Sigmoid colon (tissue), 3 donors: Measurements from ENCODE around the gene FRMD8.
A peak's percentile ranks its signal among the peaks of the same experiment; 100 is the strongest.

ENCODE experiments used
- POLR2A ChIP-seq, 2 donors: fragments of 450-650 bp; IDR thresholded peaks; one replicate each; pipeline ENCODE4 v1.6.1; 2016; ENCODE audit warnings: antibody characterized with exemption in 2 of 2, mild to moderate bottlenecking in 2 of 2, moderate library complexity in 2 of 2
- TF ChIP-seq, protein P1 (sequence below), 4 experiments: fragments of 450-650 bp in 3 of 4; fragments of 200-600 bp in 1 of 4; IDR thresholded peaks; one replicate each; pipeline ENCODE4 v1.5.1; 2016 to 2019; ENCODE audit warnings: antibody characterized with exemption in 4 of 4, mild to moderate bottlenecking in 3 of 4, moderate library complexity in 2 of 4

DNA sequence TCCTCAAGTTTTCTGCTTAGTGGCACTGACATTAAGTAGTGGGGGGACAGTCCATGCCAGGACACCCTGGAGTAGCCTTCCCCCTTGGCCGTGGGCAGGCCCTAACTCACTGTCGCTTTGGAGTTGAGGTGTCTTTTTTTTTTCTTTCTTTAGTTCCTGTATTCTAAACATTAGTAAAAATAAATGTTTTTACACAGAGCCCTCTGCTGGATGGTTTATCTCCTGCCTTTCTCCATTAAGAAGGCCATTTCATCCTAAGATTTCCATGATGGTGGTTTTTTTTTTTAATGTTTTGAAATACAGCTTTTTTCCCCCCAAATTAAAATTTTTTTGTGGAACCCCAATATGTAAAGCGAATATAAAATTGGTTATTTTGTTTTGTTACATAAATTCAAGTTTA is 33.7 kb upstream of the FRMD8 start:
- TF ChIP-seq, protein P1, sequence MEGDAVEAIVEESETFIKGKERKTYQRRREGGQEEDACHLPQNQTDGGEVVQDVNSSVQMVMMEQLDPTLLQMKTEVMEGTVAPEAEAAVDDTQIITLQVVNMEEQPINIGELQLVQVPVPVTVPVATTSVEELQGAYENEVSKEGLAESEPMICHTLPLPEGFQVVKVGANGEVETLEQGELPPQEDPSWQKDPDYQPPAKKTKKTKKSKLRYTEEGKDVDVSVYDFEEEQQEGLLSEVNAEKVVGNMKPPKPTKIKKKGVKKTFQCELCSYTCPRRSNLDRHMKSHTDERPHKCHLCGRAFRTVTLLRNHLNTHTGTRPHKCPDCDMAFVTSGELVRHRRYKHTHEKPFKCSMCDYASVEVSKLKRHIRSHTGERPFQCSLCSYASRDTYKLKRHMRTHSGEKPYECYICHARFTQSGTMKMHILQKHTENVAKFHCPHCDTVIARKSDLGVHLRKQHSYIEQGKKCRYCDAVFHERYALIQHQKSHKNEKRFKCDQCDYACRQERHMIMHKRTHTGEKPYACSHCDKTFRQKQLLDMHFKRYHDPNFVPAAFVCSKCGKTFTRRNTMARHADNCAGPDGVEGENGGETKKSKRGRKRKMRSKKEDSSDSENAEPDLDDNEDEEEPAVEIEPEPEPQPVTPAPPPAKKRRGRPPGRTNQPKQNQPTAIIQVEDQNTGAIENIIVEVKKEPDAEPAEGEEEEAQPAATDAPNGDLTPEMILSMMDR (IDR thresholded peaks at IDR 0.05), result peak in 1 of 4 experiments; percentile 13
- no peak for TF ChIP-seq POLR2A (IDR thresholded peaks at IDR 0.05)
